Mesenchymal stem cell (in vitro differentiated cells and primary cell): ENCODE data around the gene TMEM141.

ENCODE experiments used
- DNase-seq: peaks from one replicate; pipeline ENCODE4 v3.0.0-alpha.2; 2013
- H2AFZ ChIP-seq: one replicate; pipeline ENCODE4 v1.6.1; 2013; ENCODE audit warnings: low read depth, mild to moderate bottlenecking, control low read depth, inconsistent platforms, low read length, moderate library complexity
- H2AK5ac ChIP-seq: 2 replicates; pipeline ENCODE4 v1.6.1; 2013; ENCODE audit warnings: low read length, moderate library complexity, mild to moderate bottlenecking, inconsistent platforms; ENCODE audit not compliant: severe bottlenecking
- H2BK120ac ChIP-seq: one replicate; pipeline ENCODE4 v1.6.1; 2013; ENCODE audit warnings: low read depth, mild to moderate bottlenecking, inconsistent platforms, low read length, moderate library complexity
- H2BK12ac ChIP-seq, 2 experiments: one replicate each; pipeline ENCODE4 v1.6.1; 2013; ENCODE audit warnings: inconsistent platforms in 2 of 2, low read length in 2 of 2, mild to moderate bottlenecking in 2 of 2, moderate library complexity in 2 of 2, control low read depth in 1 of 2
- H2BK15ac ChIP-seq: one replicate; pipeline ENCODE4 v1.6.1; 2013; ENCODE audit warnings: mild to moderate bottlenecking, low read depth, inconsistent platforms; ENCODE audit not compliant: poor library complexity, severe bottlenecking
- H2BK5ac ChIP-seq: 2 replicates; pipeline ENCODE4 v1.6.1; 2013; ENCODE audit warnings: low read depth, mild to moderate bottlenecking, low read length, control low read depth, inconsistent platforms; ENCODE audit not compliant: poor library complexity, severe bottlenecking
- H3K14ac ChIP-seq, 2 experiments: one replicate each; pipeline ENCODE4 v1.6.1; 2013; ENCODE audit warnings: inconsistent platforms in 2 of 2, low read length in 2 of 2, control low read depth in 1 of 2, mild to moderate bottlenecking in 1 of 2, moderate library complexity in 1 of 2
- H3K18ac ChIP-seq, 2 experiments: one replicate each; pipeline ENCODE4 v1.6.1; 2013; ENCODE audit warnings: inconsistent platforms in 2 of 2, low read length in 2 of 2, control low read depth in 1 of 2, low read depth in 1 of 2, mild to moderate bottlenecking in 1 of 2
- H3K23ac ChIP-seq, 2 experiments: one replicate each; pipeline ENCODE4 v1.6.1; 2013; ENCODE audit warnings: inconsistent platforms in 2 of 2, low read length in 2 of 2, mild to moderate bottlenecking in 2 of 2, moderate library complexity in 2 of 2, control low read depth in 1 of 2
- H3K27ac ChIP-seq: 2 replicates; pipeline ENCODE4 v1.5.1; 2013; ENCODE audit warnings: mild to moderate bottlenecking, moderate library complexity, low read length, control low read depth, inconsistent platforms; ENCODE audit not compliant: poor library complexity, severe bottlenecking
- H3K27me3 ChIP-seq, 2 experiments: 2 replicates each; pipeline versions ENCODE4 v1.6.1 to v1.7.0; 2013; ENCODE audit warnings: low read length in 2 of 2, mild to moderate bottlenecking in 2 of 2, moderate library complexity in 2 of 2, control low read depth in 1 of 2, inconsistent platforms in 1 of 2; ENCODE audit not compliant: control insufficient read depth in 1 of 2, insufficient read depth in 1 of 2
- H3K36me3 ChIP-seq, 2 experiments: 2 replicates each; pipeline versions ENCODE4 v1.6.1 to v1.7.0; 2013; ENCODE audit warnings: low read length in 2 of 2, control low read depth in 1 of 2, inconsistent platforms in 1 of 2, low read depth in 1 of 2, mild to moderate bottlenecking in 1 of 2; ENCODE audit not compliant: insufficient read depth in 2 of 2, control insufficient read depth in 1 of 2
- H3K4ac ChIP-seq, 2 experiments: one replicate each; pipeline ENCODE4 v1.6.1; 2013; ENCODE audit warnings: inconsistent platforms in 2 of 2, low read length in 2 of 2, mild to moderate bottlenecking in 2 of 2, moderate library complexity in 2 of 2, control low read depth in 1 of 2, low read depth in 1 of 2
- H3K4me1 ChIP-seq: 2 replicates; pipeline ENCODE4 v1.6.1; 2013; ENCODE audit warnings: low read depth, low read length, control low read depth; ENCODE audit not compliant: control insufficient read depth, insufficient read depth
- H3K4me2 ChIP-seq: 2 replicates; pipeline ENCODE4 v1.6.1; 2013; ENCODE audit warnings: low read length, mild to moderate bottlenecking, inconsistent platforms; ENCODE audit not compliant: poor library complexity, severe bottlenecking
- H3K4me3 ChIP-seq, 2 experiments: 2 replicates each; pipeline versions ENCODE4 v1.5.1 to v1.7.0; 2013; ENCODE audit warnings: low read length in 2 of 2, mild to moderate bottlenecking in 2 of 2, control low read depth in 1 of 2, low read depth in 1 of 2; ENCODE audit not compliant: insufficient read depth in 1 of 2
- H3K79me1 ChIP-seq: replicated peaks from 2 replicates; pipeline ENCODE4 v1.6.1; 2013; ENCODE audit warnings: mild to moderate bottlenecking, control low read depth, low read length, inconsistent platforms; ENCODE audit not compliant: poor library complexity, severe bottlenecking
- H3K9ac ChIP-seq: 2 replicates; pipeline ENCODE4 v1.7.0; 2013; ENCODE audit warnings: mild to moderate bottlenecking, low read length, moderate library complexity
- H3K9me3 ChIP-seq: 2 replicates; pipeline ENCODE4 v1.7.0; 2013; ENCODE audit warnings: mild to moderate bottlenecking, low read length; ENCODE audit not compliant: control insufficient read depth
- H4K8ac ChIP-seq: one replicate; pipeline ENCODE4 v1.6.1; 2013; ENCODE audit warnings: inconsistent platforms, mild to moderate bottlenecking, low read length, moderate library complexity
- H4K91ac ChIP-seq: one replicate; pipeline ENCODE4 v1.6.1; 2013; ENCODE audit warnings: mild to moderate bottlenecking, low read length, inconsistent platforms
- WGBS: methylation state at CpG from one replicate; pipeline ENCODE4 v1.1.7; 2013; ENCODE audit warnings: mixed read lengths; 5-methylcytosine and 5-hydroxymethylcytosine counted together

Gene TMEM141

GRCh38 chr9:136803551-136804508, 12.7 kb downstream of the TMEM141 start:
- Histone ChIP-seq H3K27ac (no peak overlapping the region), H3K79me1 (peaks cover 3% of the 10 kb centered on the region), H3K4me1 (peaks cover 28% of the 10 kb centered on the region), H3K9me3 (no peaks in the 10 kb centered on the region), H2AK5ac (no peak overlapping the region), H3K23ac (no peak overlapping the region), H2AFZ (no peak overlapping the region), H3K27me3 (peaks cover 26 to 36% of the 10 kb centered on the region in 2 experiments), H3K4ac (no peak overlapping the region), H3K4me2 (no peak overlapping the region), H4K8ac (no peak overlapping the region), H2BK15ac (no peak overlapping the region), H4K91ac (no peak overlapping the region), H3K14ac (no peak overlapping the region), H3K4me3 (no peak overlapping the region), H2BK12ac (no peak overlapping the region), H3K18ac (no peak overlapping the region), H3K36me3 (peaks cover 5 to 19% of the 10 kb centered on the region in 2 experiments), H3K9ac (no peak overlapping the region), H2BK120ac (no peak overlapping the region), H2BK5ac (no peak overlapping the region)
- no peak for DNase-seq
- WGBS = 96% methylated on average over 22 of the region's 22 CpGs

- 95% methylated on average over 20 of the region's 20 CpGs for WGBS
- no peak overlapping the region for H2BK12ac ChIP-seq
- no peak for DNase-seq
Observed at GRCh38 chr9:136804509-136805206, 13.5 kb downstream of the TMEM141 start.

DNA sequence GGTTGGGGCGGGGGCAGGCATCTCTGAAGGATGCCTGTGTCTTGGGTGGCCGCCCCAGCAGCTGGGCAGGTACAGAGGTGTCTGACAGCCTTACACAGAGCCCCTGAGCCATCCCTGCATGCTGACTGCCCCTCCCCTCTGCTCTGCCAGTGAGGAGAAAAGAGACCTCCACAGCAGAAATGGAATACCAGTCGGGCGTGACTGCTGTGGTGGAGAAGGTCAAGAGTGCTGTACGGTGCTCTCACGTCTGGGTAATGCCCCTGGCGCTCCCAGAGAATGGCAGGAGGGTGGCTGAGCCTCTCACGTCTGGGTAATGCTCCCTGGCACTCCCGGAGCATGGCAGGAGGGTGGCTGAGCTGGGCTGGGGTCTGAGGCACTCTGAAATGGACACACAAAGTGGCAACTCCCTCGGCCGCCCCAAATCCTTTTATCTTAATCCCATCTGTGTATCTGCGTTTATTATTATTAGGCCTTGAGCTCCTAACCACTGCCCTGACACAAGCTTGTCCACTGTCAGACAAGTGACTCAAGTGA, 14.1 kb downstream of the TMEM141 start:
- no peak overlapping the region for H3K4me2 ChIP-seq
- H3K4me3 ChIP-seq = no peak overlapping the region
- no peak overlapping the region for H3K23ac ChIP-seq
- H2BK5ac ChIP-seq = no peak overlapping the region
- no peaks in the 10 kb centered on the region for H3K9me3 ChIP-seq
- no peak overlapping the region for H2BK12ac ChIP-seq
- no peak overlapping the region for H2BK15ac ChIP-seq
- peaks cover 15 to 24% of the 10 kb centered on the region in 2 experiments for H3K27me3 ChIP-seq
- H3K9ac ChIP-seq = no peak overlapping the region
- no peak overlapping the region for H2AK5ac ChIP-seq
- no peak overlapping the region for H3K4ac ChIP-seq
- 85% methylated on average over 12 of the region's 12 CpGs for WGBS
- H2AFZ ChIP-seq = no peak overlapping the region
- no peak overlapping the region for H4K91ac ChIP-seq
- no peak overlapping the region for H3K27ac ChIP-seq
- H3K18ac ChIP-seq = no peak overlapping the region
- H3K4me1 ChIP-seq = peaks cover 25% of the 10 kb centered on the region
- no peak for DNase-seq
- no peak overlapping the region for H2BK120ac ChIP-seq
- H3K14ac ChIP-seq = no peak overlapping the region
- H3K36me3 ChIP-seq = peaks cover 5 to 21% of the 10 kb centered on the region in 2 experiments
- H3K79me1 ChIP-seq = peaks cover 8% of the 10 kb centered on the region
- H4K8ac ChIP-seq = no peak overlapping the region

More at GRCh38 chr9:136804509-136805206, 13.5 kb downstream of the TMEM141 start:
- H3K14ac ChIP-seq = no peak overlapping the region
- no peak overlapping the region for H3K23ac ChIP-seq
- no peak overlapping the region for H3K27ac ChIP-seq
- no peak overlapping the region for H2AK5ac ChIP-seq
- no peak overlapping the region for H2AFZ ChIP-seq
- H3K4me1 ChIP-seq = peaks cover 29% of the 10 kb centered on the region
- H3K4ac ChIP-seq = no peak overlapping the region
- H3K4me2 ChIP-seq = no peak overlapping the region
- no peak overlapping the region for H4K8ac ChIP-seq
- peaks cover 5 to 19% of the 10 kb centered on the region in 2 experiments for H3K36me3 ChIP-seq
- H3K9me3 ChIP-seq = no peaks in the 10 kb centered on the region
- no peak overlapping the region for H2BK15ac ChIP-seq
- H3K4me3 ChIP-seq = no peak overlapping the region
- H3K18ac ChIP-seq = no peak overlapping the region
- H4K91ac ChIP-seq = no peak overlapping the region
- no peak overlapping the region for H2BK120ac ChIP-seq
- peaks cover 18 to 28% of the 10 kb centered on the region in 2 experiments for H3K27me3 ChIP-seq
- no peak overlapping the region for H2BK5ac ChIP-seq
- no peak overlapping the region for H3K9ac ChIP-seq
- peaks cover 5% of the 10 kb centered on the region for H3K79me1 ChIP-seq

DNA sequence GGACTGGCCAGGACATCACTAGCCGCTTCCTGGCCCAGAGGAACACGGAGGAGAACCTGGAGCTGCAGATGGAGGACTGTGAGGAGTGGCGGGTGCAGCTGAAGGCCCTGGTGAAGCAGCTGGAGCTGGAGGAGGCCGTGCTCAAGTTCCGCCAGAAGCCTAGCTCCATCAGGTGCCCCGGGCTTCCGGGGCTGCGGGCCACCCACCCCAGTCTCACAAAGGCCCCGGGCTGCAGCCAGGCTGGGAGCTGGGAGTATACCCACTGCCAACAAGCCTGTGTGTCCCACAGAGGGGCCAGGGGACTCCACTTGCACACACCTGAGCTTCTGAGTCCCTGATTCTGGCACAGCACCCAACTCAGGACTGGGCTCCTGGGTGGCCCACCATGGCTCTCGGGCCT, 14.9 kb downstream of the TMEM141 start:
- H3K4me1 ChIP-seq = peaks cover 18% of the 10 kb centered on the region
- H3K36me3 ChIP-seq = peaks cover 5 to 25% of the 10 kb centered on the region in 2 experiments
- no peak overlapping the region for H3K4me2 ChIP-seq
- H2AFZ ChIP-seq = no peak overlapping the region
- H4K8ac ChIP-seq = no peak overlapping the region
- peaks cover 10% of the 10 kb centered on the region for H3K79me1 ChIP-seq
- peak overlapping the region; percentile 90 for H3K9ac ChIP-seq
- no peak overlapping the region for H2BK12ac ChIP-seq
- H3K27me3 ChIP-seq = peaks cover 10 to 16% of the 10 kb centered on the region in 2 experiments
- no peak overlapping the region for H2BK120ac ChIP-seq
- H3K4ac ChIP-seq = no peak overlapping the region
- H3K18ac ChIP-seq = no peak overlapping the region
- no peak overlapping the region for H3K14ac ChIP-seq
- no peak overlapping the region for H3K23ac ChIP-seq
- no peak overlapping the region for H4K91ac ChIP-seq
- H2BK15ac ChIP-seq = no peak overlapping the region
- no peak overlapping the region for H3K4me3 ChIP-seq
- no peak overlapping the region for H2AK5ac ChIP-seq
- H2BK5ac ChIP-seq = no peak overlapping the region
- no peak for DNase-seq
- no peaks in the 10 kb centered on the region for H3K9me3 ChIP-seq
- no peak overlapping the region for H3K27ac ChIP-seq
- WGBS = 99% methylated on average over 8 of the region's 10 CpGs
